HFFc6 (cell line): Measurements from ENCODE around the gene AEBP2. TPM values are rescaled to one million over a fixed set of nuclear protein-coding genes. Genes with fewer than 3 reads are reported as not detected.
A peak's percentile ranks its signal among the peaks of the same experiment; 100 is the strongest.

Experiments
- DNase-seq: peaks from one replicate; pipeline ENCODE4 v3.0.0-alpha.2; 2018
- H3K27ac Mint-ChIP-seq: 2 replicates; pipeline ENCODE4 v1.8.0; 2020; ENCODE audit warnings: mild to moderate bottlenecking, mixed read lengths
- H3K27me3 Mint-ChIP-seq: 2 replicates; pipeline ENCODE4 v1.8.0; 2021; ENCODE audit warnings: mild to moderate bottlenecking, moderate library complexity, mixed read lengths; ENCODE audit not compliant: insufficient read depth
- H3K36me3 Mint-ChIP-seq: 2 replicates; pipeline ENCODE4 v1.8.0; 2021; ENCODE audit warnings: low read depth, mixed read lengths
- H3K4me1 Mint-ChIP-seq: 2 replicates; pipeline ENCODE4 v1.8.0; 2020; ENCODE audit warnings: low read depth, mixed read lengths
- H3K4me3 Mint-ChIP-seq: 2 replicates; pipeline ENCODE4 v1.8.0; 2020; ENCODE audit warnings: mild to moderate bottlenecking, moderate library complexity, mixed read lengths
- H3K9me3 Mint-ChIP-seq: 2 replicates; pipeline ENCODE4 v1.8.0; 2020; ENCODE audit warnings: mild to moderate bottlenecking, mixed read lengths
- CTCF ChIP-seq: fragments of 200-600 bp; sonication (generic); IDR thresholded peaks from 2 replicates; pipeline ENCODE4 v1.5.0; 2021; ENCODE audit warnings: antibody characterized with exemption, mild to moderate bottlenecking
- total RNA-seq, 6 experiments: library from RNA; stranded (reverse); fragmentation: NEBNext Ultra II Directional; extraction: Animal tissue kit (Norgen Biotek cat#: 25700); gene quantifications; 2 replicates in 1 of 6; 3 replicates in 5 of 6; pipeline ENCODE4 v1.2.3, GENCODE V29; 2021

Gene AEBP2
- total RNA-seq, 6 experiments from 2014 or later: 36.8 to 43.4 (median 39.1) TPM

- peak; percentile 35 for DNase-seq
- H3K4me3 Mint-ChIP-seq: no peak overlapping the region
- H3K27ac Mint-ChIP-seq: peak overlapping the region; percentile 99
- TF ChIP-seq CTCF: no peak
- H3K36me3 Mint-ChIP-seq: no peaks in the 10 kb centered on the region
- peaks cover 3% of the 10 kb centered on the region for H3K27me3 Mint-ChIP-seq
- peaks cover 34% of the 10 kb centered on the region for H3K4me1 Mint-ChIP-seq
- H3K9me3 Mint-ChIP-seq: 0 out of 2 replicates have a peak, but pooled peaks cover 8% of the 10 kb centered on the region
Observed at GRCh38 chr12:19430988-19431387, 8.3 kb upstream of the AEBP2 start.

GRCh38 chr12:19431407-19432308 lies 7.6 kb upstream of the AEBP2 start:
- Mint-ChIP-seq H3K9me3 (0 out of 2 replicates have a peak, but pooled peaks cover 4% of the 10 kb centered on the region), H3K27ac (peak overlapping the region; percentile 99), H3K36me3 (no peaks in the 10 kb centered on the region), H3K4me1 (peaks cover 41% of the 10 kb centered on the region), H3K27me3 (peaks cover 3% of the 10 kb centered on the region), H3K4me3 (peak overlapping the region; percentile 57)
- DNase-seq: peak; percentile 93
- no peak for TF ChIP-seq CTCF

- peak overlapping the region; percentile 57; the same call in 1 of the 2 replicates for H3K4me3 Mint-ChIP-seq
- 0 out of 2 replicates have a peak, but pooled peaks cover 4% of the 10 kb centered on the region for H3K9me3 Mint-ChIP-seq
- peaks cover 46% of the 10 kb centered on the region for H3K4me1 Mint-ChIP-seq
- no peak for TF ChIP-seq CTCF
- no peaks in the 10 kb centered on the region for H3K36me3 Mint-ChIP-seq
- peaks cover 3% of the 10 kb centered on the region for H3K27me3 Mint-ChIP-seq
- no peak for DNase-seq
- peak overlapping the region; percentile 99 for H3K27ac Mint-ChIP-seq
Observed at GRCh38 chr12:19432309-19433170, 6.8 kb upstream of the AEBP2 start.

GRCh38 chr12:19434538-19434937 lies 4.8 kb upstream of the AEBP2 start:
- TF ChIP-seq CTCF: no peak

GRCh38 chr12:19435831-19436497 lies 3.3 kb upstream of the AEBP2 start:
- H3K4me1 Mint-ChIP-seq: peaks cover 49% of the 10 kb centered on the region
- H3K9me3 Mint-ChIP-seq: no peaks in the 10 kb centered on the region
- peaks cover 8% of the 10 kb centered on the region for H3K36me3 Mint-ChIP-seq
- no peak overlapping the region for H3K27ac Mint-ChIP-seq
- no peak for TF ChIP-seq CTCF
- DNase-seq: no peak
- H3K4me3 Mint-ChIP-seq: no peak overlapping the region
- peaks cover 3% of the 10 kb centered on the region for H3K27me3 Mint-ChIP-seq

More at GRCh38 chr12:19434538-19434937, 4.8 kb upstream of the AEBP2 start:
- Mint-ChIP-seq H3K27me3 (peaks cover 3% of the 10 kb centered on the region), H3K9me3 (0 out of 2 replicates have a peak, but pooled peaks cover 4% of the 10 kb centered on the region), H3K36me3 (no peaks in the 10 kb centered on the region; the same call in 1 of the 2 replicates), H3K27ac (peak overlapping the region; percentile 36; the same call in 1 of the 2 replicates), H3K4me1 (peaks cover 56% of the 10 kb centered on the region), H3K4me3 (no peak overlapping the region)
- no peak for DNase-seq
